K562 (cell line): ENCODE results near the gene MVP. TPM values are rescaled to one million over a fixed set of nuclear protein-coding genes. Genes with fewer than 3 reads are reported as not detected.
A peak's percentile ranks its signal among the peaks of the same experiment; 100 is the strongest.

Experiments used
- ELF1 ChIP-seq: fragments of 200-800 bp; sonication (Bioruptor generic); IDR thresholded peaks from 2 replicates; pipeline ENCODE4 v1.6.1; 2016; ENCODE audit warnings: missing genetic modification characterization, missing compliant biosample characterization
- GABPA ChIP-seq: fragments of 200-800 bp; sonication (Bioruptor generic); conservative IDR thresholded peaks from 2 replicates; pipeline ENCODE4 v1.6.1; 2016; ENCODE audit warnings: low read depth, missing genetic modification characterization, missing compliant biosample characterization
- MAFG ChIP-seq: fragments of 450-650 bp; conservative IDR thresholded peaks from 2 replicates; pipeline ENCODE4 v1.6.1; 2016; ENCODE audit warnings: missing genetic modification characterization, missing compliant biosample characterization
- MAFK ChIP-seq: IDR thresholded peaks from 2 replicates; pipeline ENCODE4 v1.6.1; 2011; ENCODE audit warnings: low read length, improper control_type of control experiment
- MXI1 ChIP-seq: IDR thresholded peaks from 2 replicates; pipeline ENCODE4 v1.6.1; 2011; ENCODE audit warnings: low read depth, mild to moderate bottlenecking, improper control_type of control experiment, low read length
- TAL1 ChIP-seq: fragments of 450-650 bp; IDR thresholded peaks from 2 replicates; pipeline ENCODE4 v1.6.1; 2016; ENCODE audit warnings: mild to moderate bottlenecking
- TCF7L2 ChIP-seq: fragments of 150-350 bp; IDR thresholded peaks from 2 replicates; pipeline ENCODE4 v1.6.1; 2016; ENCODE audit warnings: low read depth, mild to moderate bottlenecking, low read length, moderate library complexity
- ZNF184 ChIP-seq: sonication (generic); formaldehyde crosslinking; IDR thresholded peaks from 2 replicates; pipeline ENCODE4 v1.5.0; 2020; ENCODE audit warnings: missing genetic modification reagents
- ZSCAN29 ChIP-seq: fragments of 450-650 bp; IDR thresholded peaks from 2 replicates; pipeline ENCODE4 v1.6.1; 2017
- polyA plus RNA-seq, 8 experiments: library from polyadenylated mRNA; depleted of rRNA in 4 of 8; stranded (reverse) in 5 of 8; unstranded in 3 of 8; fragments of >200 nt; fragmentation: Nextera tagmentation in 2 of 8; fragmentation: Illumina TruSeq in 1 of 8; extraction: Ambion mirVana in 2 of 8; extraction: Trizol in 1 of 8; gene quantifications; 2 replicates each; pipeline versions ENCODE4 v1.2.1 to v1.2.3, GENCODE V29; 2011 to 2014; ENCODE audit warnings: inconsistent platforms in 1 of 8, missing spikeins in 1 of 8
- total RNA-seq, 7 experiments: library from RNA; depleted of rRNA in 6 of 7; stranded (reverse); fragments of >200 nt in 6 of 7; fragmentation: Illumina TruSeq in 2 of 7; extraction: Trizol in 2 of 7; gene quantifications; 2 replicates each; pipeline versions ENCODE4 v1.2.1 to v1.2.3, GENCODE V29; 2011 to 2021; ENCODE audit warnings: low replicate concordance in 1 of 7
- TF ChIP-seq, protein P1 (sequence below), 2 experiments: fragments of 450-650 bp; formaldehyde crosslinking in 1 of 2; IDR thresholded peaks; 2 replicates each; pipeline versions ENCODE4 v1.4.0 to v1.6.1; 2014 to 2020; ENCODE audit warnings: mild to moderate bottlenecking in 2 of 2, borderline replicate concordance in 1 of 2, low read depth in 1 of 2
- TF ChIP-seq, protein P2 (sequence below), 2 experiments: fragments of 450-650 bp in 1 of 2; sonication (generic) in 1 of 2; formaldehyde crosslinking in 1 of 2; IDR thresholded peaks in 1 of 2; conservative IDR thresholded peaks in 1 of 2; 2 replicates each; pipeline versions ENCODE4 v1.6.1 to v1.8.1; 2016 to 2023; ENCODE audit warnings: mild to moderate bottlenecking in 2 of 2, moderate library complexity in 2 of 2, inconsistent platforms in 1 of 2, missing genetic modification reagents in 1 of 2
- TF ChIP-seq, protein P3 (sequence below): sonication (generic); formaldehyde crosslinking; IDR thresholded peaks from 2 replicates; pipeline ENCODE4 v1.8.1; 2023; ENCODE audit warnings: missing genetic modification reagents, mild to moderate bottlenecking, borderline replicate concordance

MVP gene
- total and polyA plus RNA-seq, 9 of the 15 experiments (the other 6 are each of a cell fraction or from before 2014, with no cell fraction given) = 0.39 to 1.9 (median 0.76) TPM; not detected in 2

DNA sequence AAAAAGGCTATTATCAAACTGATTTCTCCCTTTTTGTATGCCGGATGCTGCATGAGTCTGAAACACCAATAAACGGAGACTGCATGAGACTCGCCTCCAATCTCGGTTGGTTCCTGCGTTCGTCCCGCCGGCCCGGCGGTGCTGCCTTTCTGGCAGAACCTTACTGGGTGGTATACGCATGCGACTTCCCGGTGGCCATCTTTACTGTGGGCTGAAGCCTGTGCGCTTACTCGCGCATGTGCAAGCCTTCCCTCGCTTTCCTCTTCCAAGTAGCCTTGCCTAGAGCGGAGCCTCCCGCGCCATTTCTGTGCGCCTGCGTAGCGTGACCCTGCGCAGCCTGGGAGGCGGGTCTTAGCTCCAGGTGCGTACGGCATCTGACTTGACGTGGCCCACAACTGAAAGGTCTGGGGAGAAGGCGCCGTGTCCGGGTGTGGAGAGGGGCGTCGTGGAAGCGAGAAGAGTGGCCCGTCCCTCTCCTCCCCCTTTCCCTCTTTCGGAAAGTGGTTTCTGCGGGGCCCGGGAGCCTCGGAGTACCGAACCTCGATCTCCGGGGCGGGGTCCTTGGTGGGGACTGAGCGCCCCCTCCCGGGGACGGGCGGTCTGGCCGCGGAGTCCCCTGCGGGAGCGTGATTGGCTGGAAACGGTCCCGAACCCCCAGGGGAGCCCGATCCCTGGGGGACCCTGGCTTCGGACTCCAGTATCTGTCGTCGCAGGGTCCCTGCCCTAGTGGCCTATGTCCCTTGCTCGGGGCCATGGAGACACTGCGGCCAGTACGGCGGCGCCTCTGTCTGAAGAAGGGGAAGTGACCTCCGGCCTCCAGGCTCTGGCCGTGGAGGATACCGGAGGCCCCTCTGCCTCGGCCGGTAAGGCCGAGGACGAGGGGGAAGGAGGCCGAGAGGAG lies 4.2 kb upstream of the MVP start, which contains the start of gene PAGR1 (continued):
- TF ChIP-seq GABPA (tag) (peak; percentile 74), MXI1 (peak; percentile 53; the same call in 1 of the 2 replicates), MAFG (tag) (no peak), TAL1 (no peak), ZNF184 (CRISPR knock-in tag) (no peak), ZSCAN29 (no peak), MAFK (0 out of 2 replicates have a peak, but pooled peaks have one; percentile 2), TCF7L2 (no peak), ELF1 (tag) (peak; percentile 83)
- TF ChIP-seq, protein P1, sequence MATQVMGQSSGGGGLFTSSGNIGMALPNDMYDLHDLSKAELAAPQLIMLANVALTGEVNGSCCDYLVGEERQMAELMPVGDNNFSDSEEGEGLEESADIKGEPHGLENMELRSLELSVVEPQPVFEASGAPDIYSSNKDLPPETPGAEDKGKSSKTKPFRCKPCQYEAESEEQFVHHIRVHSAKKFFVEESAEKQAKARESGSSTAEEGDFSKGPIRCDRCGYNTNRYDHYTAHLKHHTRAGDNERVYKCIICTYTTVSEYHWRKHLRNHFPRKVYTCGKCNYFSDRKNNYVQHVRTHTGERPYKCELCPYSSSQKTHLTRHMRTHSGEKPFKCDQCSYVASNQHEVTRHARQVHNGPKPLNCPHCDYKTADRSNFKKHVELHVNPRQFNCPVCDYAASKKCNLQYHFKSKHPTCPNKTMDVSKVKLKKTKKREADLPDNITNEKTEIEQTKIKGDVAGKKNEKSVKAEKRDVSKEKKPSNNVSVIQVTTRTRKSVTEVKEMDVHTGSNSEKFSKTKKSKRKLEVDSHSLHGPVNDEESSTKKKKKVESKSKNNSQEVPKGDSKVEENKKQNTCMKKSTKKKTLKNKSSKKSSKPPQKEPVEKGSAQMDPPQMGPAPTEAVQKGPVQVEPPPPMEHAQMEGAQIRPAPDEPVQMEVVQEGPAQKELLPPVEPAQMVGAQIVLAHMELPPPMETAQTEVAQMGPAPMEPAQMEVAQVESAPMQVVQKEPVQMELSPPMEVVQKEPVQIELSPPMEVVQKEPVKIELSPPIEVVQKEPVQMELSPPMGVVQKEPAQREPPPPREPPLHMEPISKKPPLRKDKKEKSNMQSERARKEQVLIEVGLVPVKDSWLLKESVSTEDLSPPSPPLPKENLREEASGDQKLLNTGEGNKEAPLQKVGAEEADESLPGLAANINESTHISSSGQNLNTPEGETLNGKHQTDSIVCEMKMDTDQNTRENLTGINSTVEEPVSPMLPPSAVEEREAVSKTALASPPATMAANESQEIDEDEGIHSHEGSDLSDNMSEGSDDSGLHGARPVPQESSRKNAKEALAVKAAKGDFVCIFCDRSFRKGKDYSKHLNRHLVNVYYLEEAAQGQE (IDR thresholded peaks at IDR 0.05; ENCODE audit: borderline replicate concordance) = peak; percentile 77
- TF ChIP-seq, protein P1 (CRISPR knock-in tag; IDR thresholded peaks at IDR 0.05; ENCODE audit: low read depth) = peak; percentile 48; the same call in 1 of the 2 replicates
- TF ChIP-seq, protein P2, sequence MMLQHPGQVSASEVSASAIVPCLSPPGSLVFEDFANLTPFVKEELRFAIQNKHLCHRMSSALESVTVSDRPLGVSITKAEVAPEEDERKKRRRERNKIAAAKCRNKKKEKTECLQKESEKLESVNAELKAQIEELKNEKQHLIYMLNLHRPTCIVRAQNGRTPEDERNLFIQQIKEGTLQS (IDR thresholded peaks at IDR 0.05) = no peak
- TF ChIP-seq, protein P2 (CRISPR knock-in tag; conservative IDR thresholded peaks at IDR 0.05) = 0 out of 2 replicates have a peak, but pooled peaks have one; percentile 34
- TF ChIP-seq, protein P3, sequence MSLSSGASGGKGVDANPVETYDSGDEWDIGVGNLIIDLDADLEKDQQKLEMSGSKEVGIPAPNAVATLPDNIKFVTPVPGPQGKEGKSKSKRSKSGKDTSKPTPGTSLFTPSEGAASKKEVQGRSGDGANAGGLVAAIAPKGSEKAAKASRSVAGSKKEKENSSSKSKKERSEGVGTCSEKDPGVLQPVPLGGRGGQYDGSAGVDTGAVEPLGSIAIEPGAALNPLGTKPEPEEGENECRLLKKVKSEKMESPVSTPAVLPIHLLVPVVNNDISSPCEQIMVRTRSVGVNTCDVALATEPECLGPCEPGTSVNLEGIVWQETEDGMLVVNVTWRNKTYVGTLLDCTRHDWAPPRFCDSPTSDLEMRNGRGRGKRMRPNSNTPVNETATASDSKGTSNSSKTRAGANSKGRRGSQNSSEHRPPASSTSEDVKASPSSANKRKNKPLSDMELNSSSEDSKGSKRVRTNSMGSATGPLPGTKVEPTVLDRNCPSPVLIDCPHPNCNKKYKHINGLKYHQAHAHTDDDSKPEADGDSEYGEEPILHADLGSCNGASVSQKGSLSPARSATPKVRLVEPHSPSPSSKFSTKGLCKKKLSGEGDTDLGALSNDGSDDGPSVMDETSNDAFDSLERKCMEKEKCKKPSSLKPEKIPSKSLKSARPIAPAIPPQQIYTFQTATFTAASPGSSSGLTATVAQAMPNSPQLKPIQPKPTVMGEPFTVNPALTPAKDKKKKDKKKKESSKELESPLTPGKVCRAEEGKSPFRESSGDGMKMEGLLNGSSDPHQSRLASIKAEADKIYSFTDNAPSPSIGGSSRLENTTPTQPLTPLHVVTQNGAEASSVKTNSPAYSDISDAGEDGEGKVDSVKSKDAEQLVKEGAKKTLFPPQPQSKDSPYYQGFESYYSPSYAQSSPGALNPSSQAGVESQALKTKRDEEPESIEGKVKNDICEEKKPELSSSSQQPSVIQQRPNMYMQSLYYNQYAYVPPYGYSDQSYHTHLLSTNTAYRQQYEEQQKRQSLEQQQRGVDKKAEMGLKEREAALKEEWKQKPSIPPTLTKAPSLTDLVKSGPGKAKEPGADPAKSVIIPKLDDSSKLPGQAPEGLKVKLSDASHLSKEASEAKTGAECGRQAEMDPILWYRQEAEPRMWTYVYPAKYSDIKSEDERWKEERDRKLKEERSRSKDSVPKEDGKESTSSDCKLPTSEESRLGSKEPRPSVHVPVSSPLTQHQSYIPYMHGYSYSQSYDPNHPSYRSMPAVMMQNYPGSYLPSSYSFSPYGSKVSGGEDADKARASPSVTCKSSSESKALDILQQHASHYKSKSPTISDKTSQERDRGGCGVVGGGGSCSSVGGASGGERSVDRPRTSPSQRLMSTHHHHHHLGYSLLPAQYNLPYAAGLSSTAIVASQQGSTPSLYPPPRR (CRISPR knock-in tag) = no peak
